GM18517 (cell line): ENCODE data around the gene FLCN.
"Not testable (repeated sequence)": the region's sequence is repeated elsewhere in the genome, so short reads cannot be mapped to it uniquely, and the experiment has no call there.

Experiments
- ATAC-seq: cut with Tn5 transposase; IDR thresholded peaks from one replicate; pipeline ENCODE4 v1.9.1; 2021; ENCODE audit warnings: mild to moderate bottlenecking, moderate library complexity; ENCODE audit not compliant: unreplicated experiment

Gene FLCN

DNA sequence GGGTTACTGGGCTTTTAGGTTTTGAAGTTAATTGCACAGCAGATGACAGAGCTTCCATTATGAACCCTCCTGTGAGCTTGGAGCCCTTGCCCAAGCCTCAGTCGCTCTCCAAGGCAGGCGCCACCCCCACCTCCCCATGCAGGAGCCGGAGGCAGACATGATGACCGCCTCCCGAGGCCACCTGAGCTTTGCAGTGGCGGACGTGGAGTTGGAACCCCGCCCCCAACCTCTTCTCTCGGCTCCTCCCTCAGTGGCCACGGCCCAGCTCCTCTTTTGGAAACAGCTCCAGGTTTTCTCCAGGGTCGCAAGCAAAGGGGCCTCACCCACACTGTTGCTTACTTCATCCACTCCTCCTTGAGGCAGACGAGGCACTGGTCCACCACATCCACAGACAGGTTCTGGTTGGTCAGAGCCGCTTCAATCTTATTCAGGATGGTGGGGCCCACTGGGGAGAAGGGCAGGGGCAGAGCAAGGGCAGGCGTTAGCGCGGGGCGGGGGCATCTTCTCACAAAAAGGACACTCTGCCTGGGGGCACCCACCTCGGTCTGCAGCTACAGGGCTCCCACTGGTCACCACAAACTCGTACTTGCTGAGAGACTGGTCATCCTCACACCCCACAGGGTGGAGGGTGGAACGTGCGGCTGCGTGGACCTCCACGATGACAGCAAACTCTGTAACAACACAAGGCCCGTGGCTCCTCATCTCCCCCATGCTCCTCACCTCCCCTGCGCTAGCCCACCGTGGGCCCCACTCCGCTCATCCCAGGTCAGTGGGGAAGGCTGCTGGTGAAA, 22.1 kb downstream of the FLCN start:
- no peak for ATAC-seq

DNA sequence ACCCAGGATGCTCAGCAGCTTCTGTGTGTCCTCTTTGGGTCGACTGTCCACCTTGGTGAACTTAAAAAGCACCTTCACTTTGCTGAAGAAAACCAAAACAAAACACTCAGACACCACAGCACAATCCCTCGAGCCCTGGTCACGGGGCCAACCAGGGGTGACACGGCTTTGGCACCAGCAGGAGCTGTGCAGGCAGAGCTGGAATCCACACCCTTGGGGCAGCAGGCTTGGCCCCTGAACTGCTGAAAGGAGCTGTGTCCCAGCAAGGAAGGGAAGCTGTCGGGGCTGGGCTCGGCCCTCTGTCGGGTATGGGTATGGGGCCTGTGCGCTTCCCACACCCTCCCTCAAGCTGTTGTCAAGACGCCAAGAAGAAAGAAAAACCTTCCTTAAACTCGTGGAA, 23.2 kb downstream of the FLCN start:
- ATAC-seq, result no peak

DNA sequence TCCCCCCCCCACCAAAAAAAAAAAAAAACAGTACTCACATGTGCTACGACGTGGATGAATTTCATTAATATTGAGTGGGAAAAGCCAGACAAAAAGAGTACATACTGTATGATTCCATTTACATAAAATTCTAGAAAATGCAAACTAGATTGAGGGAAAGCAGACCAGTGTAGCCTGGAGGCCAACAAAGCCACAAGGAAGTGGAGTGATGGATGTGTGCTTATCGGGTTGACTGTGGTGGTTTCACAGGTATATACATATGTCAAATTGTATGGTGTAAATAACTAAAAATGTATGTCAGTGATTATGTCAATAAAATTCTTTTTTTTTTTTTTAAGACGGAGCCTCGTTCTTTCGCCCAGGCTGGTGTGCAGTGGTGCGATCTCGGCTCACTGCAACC, 29.0 kb downstream of the FLCN start:
- no peak for ATAC-seq

DNA sequence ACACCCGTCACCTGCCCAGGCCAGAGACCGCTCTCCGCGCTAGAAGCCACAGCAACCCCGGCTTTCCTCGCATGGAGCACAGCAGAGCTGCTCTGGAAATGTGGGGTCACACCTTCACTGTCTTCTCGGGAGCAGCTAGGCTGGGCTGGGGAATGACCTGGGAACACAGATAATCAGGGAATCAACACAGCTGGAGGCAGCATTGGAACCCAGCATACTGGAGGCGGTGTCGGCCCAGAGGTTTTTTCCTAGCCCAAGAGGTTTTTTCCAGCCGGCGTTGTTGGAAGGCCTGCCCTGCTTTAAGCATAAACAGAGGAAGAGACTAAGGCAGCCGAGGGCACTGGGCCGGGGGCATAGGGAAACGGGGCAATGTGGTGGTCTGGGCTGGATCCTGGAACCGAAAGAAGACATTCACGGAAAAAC, 30.0 kb downstream of the FLCN start:
- no peak for ATAC-seq

DNA sequence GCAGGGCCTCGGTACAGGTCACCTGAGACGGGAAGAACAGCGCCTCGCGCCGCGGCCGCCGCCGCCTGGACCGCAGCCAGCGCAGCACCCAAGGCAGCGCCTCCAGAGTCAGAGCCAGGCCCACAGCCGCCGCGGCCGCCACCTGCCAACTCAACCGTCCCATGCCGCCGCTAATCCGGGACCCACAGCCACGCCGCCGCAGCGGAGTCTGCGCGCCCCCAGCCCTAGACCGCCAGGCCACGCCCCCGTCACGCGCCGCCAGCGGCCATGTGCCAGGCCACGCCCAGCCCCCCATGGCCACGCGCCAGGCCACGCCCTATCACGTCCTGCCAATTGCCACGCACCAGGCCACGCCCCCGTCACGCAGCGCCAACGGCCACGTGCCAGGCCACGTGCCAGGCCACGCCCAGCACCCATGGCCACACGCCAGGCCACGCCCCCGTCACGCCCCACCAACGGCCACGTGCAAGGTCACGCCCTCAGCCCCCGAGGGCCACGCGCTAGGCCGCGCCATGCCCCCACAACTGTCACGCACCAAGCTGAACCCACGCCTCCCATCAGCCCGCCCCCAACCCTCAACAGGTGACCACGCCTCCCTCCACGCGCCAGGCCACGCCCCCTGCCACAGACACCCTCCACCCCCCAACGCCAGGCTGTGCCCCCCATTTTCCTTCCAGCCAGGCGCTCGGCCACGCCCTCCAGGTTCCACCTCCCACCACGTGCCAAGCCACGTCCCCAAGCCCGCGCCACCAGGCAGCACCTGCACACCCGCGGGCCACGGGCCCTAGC, 30.6 kb downstream of the FLCN start, which contains the start of gene PLD6:
Gene PLD6 (minus strand): TSS at position 210 of the 789 bp plus-strand sequence. CDS start 47 bp downstream, at position 163.
- ATAC-seq, result peak; percentile 52

DNA sequence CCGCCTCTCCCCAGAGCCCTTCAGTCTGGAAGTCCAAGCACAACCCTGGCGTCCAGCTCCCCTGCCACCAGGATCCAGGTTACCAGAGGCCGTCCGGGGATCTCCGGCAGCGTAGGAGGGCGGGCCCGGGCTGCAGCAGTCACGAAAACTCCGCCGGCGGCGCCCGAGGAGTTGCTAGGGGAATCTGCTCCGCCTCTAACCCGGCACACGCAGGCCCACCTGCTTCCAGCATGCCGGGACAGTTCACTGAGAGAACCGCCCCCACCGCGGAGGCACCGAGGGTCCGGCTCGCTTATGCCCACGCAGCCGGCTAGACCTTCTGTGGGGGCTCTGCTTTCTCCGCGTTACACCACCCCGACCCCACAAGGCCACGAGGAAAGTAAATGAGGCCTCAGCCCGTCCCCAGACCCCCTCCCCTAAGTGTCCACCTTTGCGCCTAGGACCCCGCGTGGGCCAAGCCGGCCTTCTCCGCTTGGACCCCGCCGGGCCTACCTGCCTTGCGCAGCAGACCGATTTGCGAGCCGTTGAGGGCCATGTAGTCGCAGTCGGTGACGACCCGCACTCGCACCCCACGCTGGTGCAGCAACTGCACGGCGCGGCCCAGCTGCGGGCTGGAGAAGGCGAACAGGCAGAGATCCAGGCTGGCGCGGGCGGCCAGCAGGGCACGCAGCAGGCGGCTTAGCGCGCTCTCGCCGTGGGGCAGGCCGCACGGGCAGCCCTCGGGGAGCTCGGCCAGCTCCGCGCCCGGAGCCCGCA, 31.4 kb downstream of the FLCN start:
- ATAC-seq, result peak; percentile 37

DNA sequence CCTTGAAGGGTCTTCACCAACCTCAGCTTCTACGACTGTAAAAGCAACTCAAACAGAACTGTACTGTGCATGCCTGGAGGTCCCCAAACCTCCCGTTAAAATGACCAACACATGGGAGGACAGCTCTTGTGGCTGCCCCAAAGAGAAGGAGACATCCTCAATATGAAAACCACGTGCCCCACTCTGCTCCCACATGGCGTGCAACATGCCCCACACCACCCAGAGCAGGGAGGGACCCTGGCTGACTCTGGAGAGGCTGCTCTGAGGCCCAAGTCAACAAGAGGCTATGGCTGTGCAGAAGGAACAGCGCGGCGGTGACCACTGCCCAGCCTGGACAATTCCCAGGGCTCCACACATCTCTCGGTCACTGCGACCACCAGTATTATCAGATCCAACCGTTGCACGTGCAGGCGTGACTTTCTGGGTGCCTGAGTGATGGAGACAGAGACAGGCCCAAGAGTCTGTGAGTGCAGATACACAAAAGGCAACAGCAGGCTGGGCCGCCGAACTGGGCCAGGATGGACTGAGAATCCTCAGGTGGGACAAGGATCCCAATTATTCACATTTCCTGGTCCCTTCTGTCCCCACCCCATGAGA, 32.2 kb downstream of the FLCN start:
- ATAC-seq, result no peak

DNA sequence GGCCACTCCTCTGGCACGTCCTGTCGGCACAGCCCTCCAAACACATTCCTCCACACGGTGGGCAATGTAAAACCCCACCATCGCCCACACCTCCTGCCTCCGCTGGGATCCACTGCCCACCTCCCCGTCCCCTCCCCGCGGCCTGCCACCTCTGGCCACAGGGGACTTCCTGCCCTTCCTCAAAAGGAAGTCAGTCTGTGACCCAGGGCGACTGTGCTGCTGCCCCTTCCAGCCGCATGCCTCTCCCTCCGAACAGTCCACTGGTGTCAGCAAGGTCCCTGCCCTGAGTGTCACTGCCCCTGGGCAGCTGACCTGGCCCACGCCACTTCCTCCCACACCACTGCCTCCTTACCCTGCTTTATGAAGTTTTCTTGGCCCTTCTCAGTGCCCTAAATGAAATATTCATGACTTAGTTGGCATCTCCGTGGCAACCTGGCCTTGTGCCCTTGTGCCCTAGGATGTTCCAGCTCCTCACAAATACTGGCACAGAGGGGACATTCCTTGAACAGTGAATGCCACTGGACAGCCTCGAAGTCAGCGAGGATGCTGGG, 32.9 kb downstream of the FLCN start:
- no peak for ATAC-seq

DNA sequence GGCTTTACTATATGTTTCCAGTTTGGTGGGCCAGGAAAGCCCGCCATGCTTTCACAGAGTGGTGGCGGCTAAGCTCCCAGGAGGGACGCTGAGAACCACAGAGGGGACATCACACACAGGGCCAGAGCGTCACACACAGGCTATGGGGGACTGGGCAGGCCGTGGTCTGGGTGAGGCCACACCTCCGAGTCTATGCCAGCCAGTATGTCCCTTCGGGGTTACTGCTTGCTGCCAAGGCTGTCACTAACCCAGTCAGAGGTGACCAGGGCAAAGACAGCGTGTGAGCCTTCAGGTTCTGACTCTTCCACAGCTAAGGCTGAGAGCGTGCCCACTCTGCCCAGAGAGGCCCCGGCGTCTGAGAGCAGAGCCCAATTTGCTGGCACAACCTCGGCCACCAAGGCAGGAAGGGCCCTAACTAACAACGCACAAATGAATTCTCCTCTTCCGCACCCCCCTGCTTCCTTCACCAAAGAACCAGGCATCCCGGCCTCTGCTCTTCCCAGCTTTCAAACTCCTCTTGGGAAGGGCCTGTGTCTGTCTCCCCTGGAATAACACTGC, 33.7 kb downstream of the FLCN start:
- ATAC-seq, result no peak

DNA sequence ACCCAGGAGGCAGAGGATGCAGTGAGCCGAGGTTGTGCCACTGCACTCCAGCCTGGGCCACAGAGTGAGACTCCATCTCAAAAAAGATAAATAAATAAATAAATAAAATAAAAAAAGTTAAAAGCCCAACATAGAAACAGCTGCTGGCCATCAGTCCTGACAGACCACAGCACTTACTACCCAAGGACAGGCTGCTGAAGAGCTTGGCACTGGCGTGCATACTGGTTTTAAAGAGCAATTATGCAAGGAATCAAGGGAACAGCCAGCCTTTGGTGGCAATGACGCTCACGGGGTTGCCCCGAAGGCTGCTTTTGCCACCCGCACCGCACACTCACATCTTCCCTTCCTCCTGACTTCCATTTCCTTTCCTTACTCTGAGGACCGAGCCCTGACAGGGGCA, 35.1 kb downstream of the FLCN start:
- no peak for ATAC-seq

DNA sequence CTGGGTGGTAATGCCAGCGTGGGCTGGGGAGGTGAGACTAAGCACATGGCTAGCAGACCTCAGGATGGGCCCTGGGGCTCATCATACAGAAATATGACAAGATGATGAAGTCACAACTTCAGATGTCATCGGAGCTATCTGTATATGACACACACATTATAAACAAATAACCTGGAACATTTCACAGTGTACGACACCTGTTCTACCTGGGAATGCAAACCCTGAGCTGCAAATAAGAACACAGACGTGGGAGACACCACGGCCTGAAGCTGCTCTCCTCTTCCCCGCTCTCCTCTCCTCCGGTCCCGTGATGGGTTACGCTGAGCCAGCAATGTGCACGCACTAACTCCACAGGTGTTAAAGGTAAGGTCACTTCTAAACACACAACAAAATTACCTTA, 35.7 kb downstream of the FLCN start:
- ATAC-seq, result no peak

DNA sequence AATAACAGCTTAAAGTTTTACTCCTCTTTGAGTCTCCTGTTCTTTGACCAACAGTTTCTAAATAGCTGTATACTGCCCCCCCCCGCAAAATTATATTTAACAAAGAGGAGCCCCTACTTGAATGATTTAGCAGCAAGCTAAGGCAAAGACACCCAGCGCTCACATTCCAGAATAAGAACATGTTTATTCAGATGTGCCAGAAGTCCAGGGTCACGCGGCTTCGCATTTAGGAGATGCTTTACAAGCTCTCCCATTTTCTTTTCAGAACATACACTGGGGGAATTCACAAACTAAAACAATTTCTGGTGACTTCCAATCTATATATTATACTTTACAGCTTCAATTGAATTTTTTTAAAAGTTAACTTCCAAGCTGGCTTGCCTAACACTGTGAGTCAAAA, 36.1 kb downstream of the FLCN start:
- no peak for ATAC-seq

DNA sequence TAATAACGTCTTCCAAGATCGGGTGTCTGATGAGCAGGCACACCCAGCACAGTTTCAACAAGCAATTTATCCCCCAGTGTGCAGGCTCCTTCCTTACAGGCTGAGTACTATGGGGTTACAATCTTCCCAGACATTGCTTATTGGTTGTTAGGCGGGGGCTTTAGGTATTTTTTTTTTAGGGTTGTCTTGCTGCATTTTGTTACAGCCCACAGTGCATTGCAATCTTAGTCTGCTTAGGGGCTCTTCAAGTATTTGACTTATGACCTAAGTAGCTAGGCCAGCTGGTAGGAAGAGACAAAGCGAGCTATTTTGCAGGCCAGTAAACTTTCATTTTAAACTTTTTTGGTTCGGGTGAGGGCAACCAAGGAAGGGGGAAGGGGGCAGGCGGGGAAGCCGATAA, 36.7 kb downstream of the FLCN start:
- ATAC-seq, result no peak

DNA sequence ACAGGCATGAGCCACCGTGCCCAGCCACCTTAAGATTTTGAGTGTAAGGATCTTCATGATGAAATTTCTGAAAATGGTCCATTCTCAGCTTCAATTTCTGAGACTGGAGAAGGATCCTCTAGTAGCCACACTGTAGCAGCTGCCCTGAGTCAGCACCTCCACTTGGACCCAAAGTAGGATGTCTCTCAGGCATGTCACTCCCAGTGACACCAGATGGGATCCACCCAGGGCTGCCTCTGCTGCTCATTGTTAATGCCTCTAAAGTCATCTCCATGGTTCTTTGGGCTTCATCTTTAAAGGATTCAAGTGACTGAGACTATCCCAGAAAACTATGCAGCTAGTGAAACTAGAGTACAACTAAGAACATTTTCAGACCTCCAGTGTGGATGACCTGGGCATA, 38.7 kb downstream of the FLCN start:
- ATAC-seq, result no peak

DNA sequence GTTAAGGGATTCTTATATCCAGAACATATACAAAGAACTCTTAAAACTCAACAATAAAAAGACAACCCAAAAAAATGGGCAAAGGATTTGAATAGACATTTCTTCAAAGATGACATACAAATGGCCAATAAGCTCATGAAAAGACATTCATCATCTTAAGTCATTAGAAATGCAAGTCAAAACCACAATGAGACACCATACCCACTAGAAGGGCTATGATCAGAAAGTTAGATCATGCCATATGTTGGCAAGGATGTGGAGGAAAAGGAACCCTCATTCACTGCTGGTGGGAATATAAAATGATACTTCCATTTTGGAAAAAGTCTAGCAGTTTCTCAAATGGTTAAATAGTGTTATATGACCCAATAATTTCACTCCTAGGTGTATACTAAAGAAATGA, 40.2 kb downstream of the FLCN start:
- no peak for ATAC-seq

DNA sequence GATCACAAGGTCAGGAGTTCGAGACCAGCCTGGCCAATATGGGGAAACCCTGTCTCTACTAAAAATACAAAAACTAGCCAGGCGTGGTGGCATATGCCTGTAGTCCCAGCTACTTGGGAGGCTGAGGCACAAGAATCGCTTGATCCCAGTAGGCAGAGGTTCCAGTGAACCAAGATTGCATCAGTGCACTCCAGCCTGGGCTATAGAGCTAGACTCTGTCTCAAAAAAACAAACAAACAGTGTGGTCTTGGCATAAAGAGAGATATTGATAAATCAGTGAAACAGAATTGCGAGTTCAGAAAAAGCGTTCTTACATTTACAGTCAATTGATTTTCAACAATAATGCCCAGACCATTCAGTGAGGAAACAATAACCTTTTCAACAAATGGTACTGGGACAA, 41.5 kb downstream of the FLCN start:
- ATAC-seq, result not testable (repeated sequence)

DNA sequence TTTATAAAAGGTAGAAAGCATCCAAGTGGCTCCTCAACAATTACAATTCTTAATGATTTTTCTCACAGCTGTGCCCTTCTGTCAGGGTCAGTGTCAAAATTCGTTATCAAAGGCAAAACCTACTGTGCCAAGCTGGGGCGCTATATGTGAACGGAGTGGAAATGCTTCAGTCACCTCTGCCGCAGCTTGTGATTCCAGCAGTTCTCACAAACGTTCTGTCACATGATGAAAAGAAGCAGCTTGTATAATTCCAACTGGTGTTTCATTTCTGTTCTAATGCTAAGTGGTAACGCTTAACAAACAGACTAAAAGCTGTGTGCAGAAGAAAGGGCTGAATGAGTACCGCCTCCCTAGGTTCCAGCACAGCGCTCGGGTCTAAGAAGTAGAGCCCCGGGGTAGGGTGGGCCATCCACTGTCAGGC, 45.0 kb downstream of the FLCN start:
- no peak for ATAC-seq

DNA sequence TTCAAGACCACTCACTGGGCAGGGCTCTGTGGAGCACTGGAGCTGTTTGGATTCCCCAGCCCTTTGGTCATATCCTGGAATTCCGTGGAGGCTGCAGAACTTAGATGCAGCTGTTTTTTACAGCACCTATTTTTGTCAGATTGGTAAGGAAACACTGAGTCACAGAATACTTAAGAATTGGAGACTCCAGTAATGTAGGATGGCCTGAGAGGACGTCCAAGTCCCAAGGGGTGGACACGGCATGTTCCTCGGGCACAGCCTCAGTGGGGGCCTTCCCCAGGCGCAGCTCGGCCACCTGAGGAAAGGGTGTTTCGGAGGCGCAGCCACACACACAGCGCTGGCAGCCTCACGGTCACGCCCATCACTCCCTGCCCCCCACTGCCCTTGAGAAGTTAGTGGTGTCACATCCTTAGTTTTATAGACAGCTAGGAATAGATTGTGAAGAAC, 45.6 kb downstream of the FLCN start:
- no peak for ATAC-seq

DNA sequence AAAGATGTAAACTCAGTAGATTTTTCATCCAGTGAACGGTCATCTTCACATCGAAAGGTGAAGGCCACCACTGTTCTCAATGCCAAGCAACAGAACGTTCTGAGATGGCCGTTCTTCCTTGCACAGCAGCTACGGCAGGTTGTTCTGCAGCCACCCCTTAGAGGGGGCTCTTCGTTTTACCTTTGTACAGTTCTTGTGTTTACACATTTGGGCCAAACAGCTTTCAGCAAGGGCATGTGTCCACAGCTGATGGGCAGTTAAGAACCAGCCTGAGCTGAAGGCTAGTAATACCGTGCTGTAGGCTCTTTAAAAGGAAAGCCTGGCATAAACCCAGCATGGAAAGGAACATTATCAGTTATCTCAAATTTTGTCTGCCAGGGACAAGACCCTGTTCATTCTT, 46.8 kb downstream of the FLCN start:
- no peak for ATAC-seq

DNA sequence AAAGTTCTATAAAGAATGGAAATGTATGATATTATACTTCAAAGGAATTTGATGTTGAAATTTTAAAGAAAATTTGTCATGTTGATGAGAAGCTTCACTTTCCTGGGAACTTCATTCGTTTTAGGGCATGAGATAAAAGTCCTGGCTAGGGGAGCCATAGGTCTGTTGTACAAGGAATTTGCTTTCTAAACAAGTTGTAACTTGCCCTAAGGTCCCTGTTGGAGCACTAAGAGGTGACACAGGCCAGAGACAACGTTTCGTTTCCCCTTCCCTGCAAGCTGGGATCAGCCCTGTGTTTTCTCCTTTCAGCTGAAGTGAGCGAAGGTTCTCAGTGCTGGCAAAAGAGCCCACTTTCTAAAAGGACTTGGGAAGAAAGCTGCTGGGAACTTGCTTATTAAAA, 47.4 kb downstream of the FLCN start:
- ATAC-seq, result no peak
